ENCODE data around the gene CSF2. TPM values are rescaled to one million over a fixed set of nuclear protein-coding genes. Genes with fewer than 3 reads are reported as not detected.

The CSF2 gene
- total and polyA plus RNA-seq, 2 of the 13 experiments (the other 11 are each of a cell fraction or from before 2014, with no cell fraction given): not detected

- in situ Hi-C loops (cut with HindIII; ENCODE audit: extremely low pct_ligation_motif_present, low pct_unique_long_range_greater_than_20kb): no loop called here
These were observed 8.9 kb downstream of the CSF2 start for GRCh38 chr5:132082329-132083023.

More at GRCh38 chr5:132082329-132083023, 8.9 kb downstream of the CSF2 start:
- Histone ChIP-seq H3K9ac (ENCODE audit: insufficient read depth, low read depth, low read length) (no peak overlapping the region), H3K4me1 (ENCODE audit: insufficient read depth, low read length) (0 out of 2 replicates have a peak, but pooled peaks cover 7% of the 10 kb centered on the region), H3K9me3 (ENCODE audit: low read length) (no peaks in the 10 kb centered on the region), H3K79me2 (ENCODE audit: insufficient read depth, low read length) (no peaks in the 10 kb centered on the region), H2AFZ (ENCODE audit: low read length) (no peak overlapping the region), H3K4me2 (ENCODE audit: low read depth, low read length) (no peak overlapping the region), H3K36me3 (replicated peaks in 1 of 2; ENCODE audit: control insufficient read depth in 1 of 2, insufficient read depth in 2 of 2, low read length in 2 of 2) (no peaks in the 10 kb centered on the region), H3K27ac (ENCODE audit: extremely low read length, insufficient read depth, low read length) (no peak overlapping the region), H4K20me1 (ENCODE audit: insufficient read depth, low read length) (no peaks in the 10 kb centered on the region), H3K27me3 (ENCODE audit: control insufficient read depth in 1 of 2, insufficient read depth in 2 of 2, low read length in 2 of 2) (peaks cover 0 to 20% of the 10 kb centered on the region in 2 experiments; a peak in 1 of 5 replicates), H3K4me3 (replicated peaks in 1 of 3; ENCODE audit: insufficient read depth in 1 of 3, low read depth in 2 of 3, low read length in 3 of 3) (no peak overlapping the region)
- ChIA-PET CTCF (ENCODE audit: low intra/inter-chr PET ratio, low total read pairs) (no interaction called here), POLR2A (no interaction called here)
- FAIRE-seq (no peak), ATAC-seq (no peak), DNase-seq (ENCODE audit: low spot score) (no peak)
- BruUV-seq (replicated peaks): no TSS peak
- intact Hi-C loops (cut with micrococcal nuclease; ENCODE audit: unreplicated experiment): no loop called here
- 0% methylated on average over 3 of the region's 8 CpGs for WGBS (ENCODE audit: low lambda C conversion rate)
- no peak for TF ChIP-seq ZNF773 (CRISPR knock-in tag; IDR thresholded peaks at IDR 0.05; ENCODE audit: borderline replicate concordance)
- no peak for TF ChIP-seq TMF1 (CRISPR knock-in tag; IDR thresholded peaks at IDR 0.05; ENCODE audit: low read depth)
- no peak for TF ChIP-seq SIN3B (IDR thresholded peaks at IDR 0.05; ENCODE audit: low read length)
- no peak for TF ChIP-seq ZNF883 (CRISPR knock-in tag; IDR thresholded peaks at IDR 0.05; ENCODE audit: not compliant biosample characterization)
- TF ChIP-seq ZBTB38 (CRISPR knock-in tag; IDR thresholded peaks at IDR 0.05): no peak
- no peak for TF ChIP-seq ZNF264 (CRISPR knock-in tag; IDR thresholded peaks at IDR 0.05)
- TF ChIP-seq NR3C1 (CRISPR knock-in tag; IDR thresholded peaks at IDR 0.05): no peak
- no peak for TF ChIP-seq ZNF253 (CRISPR knock-in tag; IDR thresholded peaks at IDR 0.05; ENCODE audit: borderline replicate concordance)
- TF ChIP-seq ZFP36L1 (CRISPR knock-in tag; IDR thresholded peaks at IDR 0.05): no peak
- no peak for TF ChIP-seq NFE2L1 (CRISPR knock-in tag; IDR thresholded peaks at IDR 0.05; ENCODE audit: borderline replicate concordance)
- no peak for TF ChIP-seq AKNA (CRISPR knock-in tag; IDR thresholded peaks at IDR 0.05; ENCODE audit: borderline replicate concordance)
- no peak for TF ChIP-seq XBP1 (CRISPR knock-in tag; IDR thresholded peaks at IDR 0.05)
- no peak for TF ChIP-seq KDM1A (CRISPR knock-in tag; IDR thresholded peaks at IDR 0.05)
- TF ChIP-seq SETDB1 (CRISPR knock-in tag; IDR thresholded peaks at IDR 0.05; ENCODE audit: borderline replicate concordance): no peak
- TF ChIP-seq PATZ1 (CRISPR knock-in tag; IDR thresholded peaks at IDR 0.05): no peak
